Left cardiac atrium (tissue), 4 donors: ENCODE results near the gene PIGW. TPM values are rescaled to one million over a fixed set of nuclear protein-coding genes. Genes with fewer than 3 reads are reported as not detected.

ENCODE experiments used
- ATAC-seq, 2 donors: fragments of 200-7000 bp; cut with Tn5 transposase; one replicate each; pipeline ENCODE4 v1.9.1; 2020; ENCODE audit warnings: mild to moderate bottlenecking in 2 of 2, moderate library complexity in 2 of 2
- DNase-seq: peaks from one replicate; pipeline ENCODE4 v3.0.0-alpha.2; 2020
- intact Hi-C, 2 donors: fragments of 100-400 bp; cut with DNase I; formaldehyde crosslinking; loops; one replicate each; pipeline versions ENCODE4 v1.14.1 to v1.15.1; 2022 to 2023
- total RNA-seq, 2 donors: library from RNA; stranded (reverse); fragmentation: NEBNext Ultra II Directional; extraction: Animal tissue kit (Norgen Biotek cat#: 25700); gene quantifications; one replicate each; pipeline ENCODE4 v1.2.1, GENCODE V29; 2021
- donor health status: DM: no; HTN: yes; CAD: no.
- donor health status: DM: no; HTN: yes; CAD: no; lungs with severe emphysema.
- donor health status: DM: yes; HTN: yes; CAD: no.
- donor health status: Dilated cardiomyopathy.

PIGW gene
- total RNA-seq, 2 donors from 2014 or later = 5.7 to 9.9 TPM

- ATAC-seq (no peak), DNase-seq (no peak)
- intact Hi-C loops = no loop called here
These were observed 5.9 kb downstream of the PIGW start for GRCh38 chr17:36540696-36541095.

DNA sequence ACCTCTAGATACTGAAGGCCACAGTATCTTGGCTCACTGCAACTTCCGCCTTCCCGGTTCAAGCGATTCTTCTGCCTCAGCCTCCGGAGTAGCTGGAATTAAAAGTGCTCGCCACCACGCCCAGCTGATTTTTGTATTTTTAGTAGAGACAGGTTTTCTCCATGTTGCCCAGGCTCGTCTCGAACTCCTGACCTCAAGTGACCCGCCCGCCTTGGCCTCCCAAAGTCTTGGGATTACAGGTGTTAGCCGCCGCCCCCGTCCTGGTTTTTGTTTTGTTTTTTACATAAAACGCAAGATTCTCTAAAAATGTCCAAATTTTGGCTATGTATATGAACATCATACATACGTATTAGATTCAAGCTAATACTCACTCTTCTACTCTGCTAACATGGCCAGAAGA lies 8.0 kb downstream of the PIGW start:
- DNase-seq (no peak), ATAC-seq (no peak)
- intact Hi-C loops = no loop called here

DNA sequence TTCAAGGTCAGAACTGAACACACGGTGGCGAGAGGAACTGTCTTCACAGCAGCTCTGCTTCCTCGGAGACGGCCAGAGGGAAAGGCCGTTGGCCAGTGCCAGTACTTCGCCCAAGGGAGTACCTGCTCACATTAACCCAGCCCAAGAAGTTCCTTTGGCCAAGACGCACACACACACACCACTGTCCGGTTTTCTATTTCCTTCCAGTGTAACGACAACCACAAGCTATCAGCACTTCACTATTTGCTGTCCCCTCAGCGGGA lies 9.2 kb downstream of the PIGW start:
- peak; percentile 41 for DNase-seq
- intact Hi-C loops = no loop called here
- peak; percentile 6 to 7 for ATAC-seq

- intact Hi-C loops = no loop called here
- peak; percentile 91 to 94 for ATAC-seq
- DNase-seq = peak; percentile 97
These were observed 9.7 kb downstream of the PIGW start, which contains the start of gene GGNBP2 for GRCh38 chr17:36544307-36545076. GGNBP2 (plus strand) TSS chr17:36544919; CDS start chr17:36545725, 806 bp downstream.

DNA sequence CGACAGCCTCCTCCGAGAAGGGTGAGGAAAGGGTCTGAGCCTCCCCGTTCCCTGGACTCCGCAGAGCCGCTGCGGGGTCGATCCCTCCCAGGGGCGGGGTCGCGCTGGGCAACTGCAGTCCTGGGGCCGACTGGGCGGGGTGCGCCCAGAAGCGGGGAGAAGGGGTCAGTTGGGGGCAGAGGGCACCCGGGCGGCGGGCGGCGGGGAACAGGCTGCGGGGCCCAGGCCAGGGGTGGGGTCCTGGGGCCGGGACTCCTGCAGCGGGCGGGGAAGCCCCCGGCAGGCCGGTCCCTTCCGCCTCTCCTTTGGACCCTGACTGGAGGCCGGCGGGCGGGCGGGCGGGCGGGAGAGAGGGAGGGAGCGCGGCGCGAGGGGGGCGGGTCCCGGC lies 10.3 kb downstream of the PIGW start:
- DNase-seq = no peak
- ATAC-seq = peak; percentile 46 to 69

GRCh38 chr17:36545465-36546417 lies 11.0 kb downstream of the PIGW start:
- DNase-seq (peak; percentile 96), ATAC-seq (peak; percentile 93 to 94)
- intact Hi-C loops = no loop called here

More for the DNA sequence above, 10.3 kb downstream of the PIGW start:
- intact Hi-C loops = no loop called here

DNA sequence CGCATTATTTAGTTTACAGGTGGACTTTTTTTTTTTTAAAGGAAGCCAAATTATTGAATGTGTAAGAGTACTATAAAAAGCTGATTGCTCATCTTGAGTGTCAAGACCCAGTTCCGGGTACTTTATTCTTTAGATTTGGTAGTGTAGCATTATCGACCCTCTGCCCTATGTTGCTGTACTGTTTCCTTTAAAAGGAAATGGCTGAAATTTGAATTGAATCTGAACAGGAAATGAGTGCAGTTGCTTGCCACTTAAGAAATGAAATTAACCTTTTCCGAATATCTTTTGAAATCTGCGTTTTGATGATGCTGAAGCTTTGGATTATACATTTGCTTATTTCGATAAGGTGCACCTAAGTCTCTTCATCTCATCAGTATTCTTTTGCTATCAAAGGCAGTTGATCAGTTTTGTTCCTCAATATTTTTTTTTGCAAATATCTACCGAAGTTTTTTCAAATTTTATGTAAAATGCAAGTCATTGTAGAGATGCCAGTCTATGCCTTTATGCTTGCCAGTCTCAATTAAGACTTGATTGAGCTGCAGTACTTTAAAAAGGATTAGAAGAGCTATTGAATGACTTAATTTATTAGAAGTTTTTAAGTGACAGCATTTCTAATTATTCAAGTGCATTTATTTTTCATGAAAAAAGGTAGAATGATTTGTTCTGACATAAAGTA lies 11.8 kb downstream of the PIGW start:
- no peak for ATAC-seq
- DNase-seq = no peak
- intact Hi-C loops = no loop called here

GRCh38 chr17:36547776-36548175 lies 13.0 kb downstream of the PIGW start:
- DNase-seq (no peak), ATAC-seq (no peak)
- intact Hi-C loops = no loop called here

- ATAC-seq = no peak
- DNase-seq = no peak
- intact Hi-C loops = no loop called here
These were observed 16.0 kb downstream of the PIGW start for GRCh38 chr17:36550491-36551417.

GRCh38 chr17:36553459-36553858 lies 18.7 kb downstream of the PIGW start:
- intact Hi-C loops = no loop called here
- ATAC-seq (no peak), DNase-seq (no peak)

GRCh38 chr17:36566081-36566480 lies 31.3 kb downstream of the PIGW start:
- DNase-seq (no peak), ATAC-seq (no peak)
- intact Hi-C loops = no loop called here

- intact Hi-C loops = no loop called here
- no peak for ATAC-seq
- DNase-seq = no peak
These were observed 40.2 kb downstream of the PIGW start for GRCh38 chr17:36575028-36575427.

- DNase-seq (no peak), ATAC-seq (no peak)
- intact Hi-C loops = no loop called here
These were observed 42.0 kb downstream of the PIGW start for GRCh38 chr17:36576793-36577192.

- intact Hi-C loops = no loop called here
- no peak for ATAC-seq
- no peak for DNase-seq
These were observed 43.9 kb downstream of the PIGW start for GRCh38 chr17:36578671-36579070.

GRCh38 chr17:36583787-36584186 lies 49.0 kb downstream of the PIGW start:
- ATAC-seq = no peak
- intact Hi-C loops = no loop called here
- DNase-seq = no peak

- ATAC-seq (no peak), DNase-seq (no peak)
- intact Hi-C loops = no loop called here
These were observed 51.4 kb downstream of the PIGW start for GRCh38 chr17:36586138-36586537.
